GM12873 (cell line): ENCODE data around the gene CR1.
A peak's percentile ranks its signal among the peaks of the same experiment; 100 is the strongest.

ENCODE experiments used
- TF ChIP-seq, protein P1 (sequence below): IDR thresholded peaks from 2 replicates; pipeline ENCODE4 v1.5.1; 2012; ENCODE audit warnings: low read depth, mild to moderate bottlenecking, moderate library complexity, low read length, control low read depth; ENCODE audit not compliant: insufficient read depth; ENCODE audit errors: missing control alignments

Gene CR1

DNA sequence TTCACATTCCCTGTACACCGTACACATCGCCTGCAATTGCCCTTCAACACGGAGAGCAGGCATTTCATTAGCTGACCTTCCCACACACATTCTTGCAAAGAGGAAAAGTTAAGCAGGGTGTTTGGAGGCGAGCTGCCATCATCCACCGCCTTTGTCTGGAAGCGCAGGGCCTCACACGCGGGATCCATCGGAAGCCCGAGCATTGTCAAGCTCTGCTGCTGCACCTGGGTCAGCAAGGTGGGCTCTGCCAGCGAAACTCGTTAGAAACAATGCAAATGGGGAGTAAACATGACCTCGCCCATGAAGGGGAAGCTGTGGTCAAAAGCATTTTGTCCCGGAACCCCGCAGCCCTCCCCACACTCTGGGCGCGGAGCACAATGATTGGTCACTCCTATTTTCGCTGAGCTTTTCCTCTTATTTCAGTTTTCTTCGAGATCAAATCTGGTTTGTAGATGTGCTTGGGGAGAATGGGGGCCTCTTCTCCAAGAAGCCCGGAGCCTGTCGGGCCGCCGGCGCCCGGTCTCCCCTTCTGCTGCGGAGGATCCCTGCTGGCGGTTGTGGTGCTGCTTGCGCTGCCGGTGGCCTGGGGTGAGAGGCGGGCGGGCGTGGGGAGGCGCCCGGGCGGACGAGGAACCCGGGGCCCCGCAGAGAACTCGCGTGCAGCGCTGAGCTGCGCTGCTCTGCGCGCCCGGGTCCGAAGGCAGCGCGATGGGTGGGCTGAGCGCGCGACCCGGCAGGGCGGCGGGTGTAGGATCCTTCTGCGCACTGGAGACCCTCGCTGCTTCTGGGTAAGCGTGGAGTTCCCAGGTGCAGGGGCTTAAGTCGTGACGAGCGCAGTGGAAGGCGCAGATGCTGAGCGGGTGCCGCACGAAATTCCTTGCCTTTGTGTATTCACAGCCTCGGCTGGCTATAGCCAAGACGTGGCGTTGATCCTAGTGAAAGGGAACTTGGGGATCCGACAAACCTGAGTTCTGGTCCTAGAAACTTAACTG is at the start of gene CR1:
TSS of gene CR1 (plus strand) at position 357 of the 992 bp plus-strand sequence. CDS start at position 468, 111 bp downstream.
- TF ChIP-seq, protein P1, sequence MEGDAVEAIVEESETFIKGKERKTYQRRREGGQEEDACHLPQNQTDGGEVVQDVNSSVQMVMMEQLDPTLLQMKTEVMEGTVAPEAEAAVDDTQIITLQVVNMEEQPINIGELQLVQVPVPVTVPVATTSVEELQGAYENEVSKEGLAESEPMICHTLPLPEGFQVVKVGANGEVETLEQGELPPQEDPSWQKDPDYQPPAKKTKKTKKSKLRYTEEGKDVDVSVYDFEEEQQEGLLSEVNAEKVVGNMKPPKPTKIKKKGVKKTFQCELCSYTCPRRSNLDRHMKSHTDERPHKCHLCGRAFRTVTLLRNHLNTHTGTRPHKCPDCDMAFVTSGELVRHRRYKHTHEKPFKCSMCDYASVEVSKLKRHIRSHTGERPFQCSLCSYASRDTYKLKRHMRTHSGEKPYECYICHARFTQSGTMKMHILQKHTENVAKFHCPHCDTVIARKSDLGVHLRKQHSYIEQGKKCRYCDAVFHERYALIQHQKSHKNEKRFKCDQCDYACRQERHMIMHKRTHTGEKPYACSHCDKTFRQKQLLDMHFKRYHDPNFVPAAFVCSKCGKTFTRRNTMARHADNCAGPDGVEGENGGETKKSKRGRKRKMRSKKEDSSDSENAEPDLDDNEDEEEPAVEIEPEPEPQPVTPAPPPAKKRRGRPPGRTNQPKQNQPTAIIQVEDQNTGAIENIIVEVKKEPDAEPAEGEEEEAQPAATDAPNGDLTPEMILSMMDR = no peak

DNA sequence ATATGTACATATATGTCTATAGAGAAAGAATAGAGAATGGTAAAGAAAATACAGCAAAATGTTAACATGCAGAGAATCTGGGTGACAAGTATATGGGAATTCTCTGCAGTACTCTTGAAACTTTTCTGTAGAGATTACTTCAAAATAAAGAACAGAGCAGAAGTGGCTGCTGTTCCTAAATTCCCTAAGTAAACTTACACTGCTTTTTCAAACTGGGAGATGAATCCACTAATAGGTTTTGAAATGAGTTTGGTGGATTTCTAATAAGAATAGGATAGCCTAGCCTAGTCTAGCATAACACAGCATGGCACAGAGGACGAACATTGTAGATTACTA is 42.3 kb upstream of the CR1 start:
- TF ChIP-seq, protein P1 = no peak

DNA sequence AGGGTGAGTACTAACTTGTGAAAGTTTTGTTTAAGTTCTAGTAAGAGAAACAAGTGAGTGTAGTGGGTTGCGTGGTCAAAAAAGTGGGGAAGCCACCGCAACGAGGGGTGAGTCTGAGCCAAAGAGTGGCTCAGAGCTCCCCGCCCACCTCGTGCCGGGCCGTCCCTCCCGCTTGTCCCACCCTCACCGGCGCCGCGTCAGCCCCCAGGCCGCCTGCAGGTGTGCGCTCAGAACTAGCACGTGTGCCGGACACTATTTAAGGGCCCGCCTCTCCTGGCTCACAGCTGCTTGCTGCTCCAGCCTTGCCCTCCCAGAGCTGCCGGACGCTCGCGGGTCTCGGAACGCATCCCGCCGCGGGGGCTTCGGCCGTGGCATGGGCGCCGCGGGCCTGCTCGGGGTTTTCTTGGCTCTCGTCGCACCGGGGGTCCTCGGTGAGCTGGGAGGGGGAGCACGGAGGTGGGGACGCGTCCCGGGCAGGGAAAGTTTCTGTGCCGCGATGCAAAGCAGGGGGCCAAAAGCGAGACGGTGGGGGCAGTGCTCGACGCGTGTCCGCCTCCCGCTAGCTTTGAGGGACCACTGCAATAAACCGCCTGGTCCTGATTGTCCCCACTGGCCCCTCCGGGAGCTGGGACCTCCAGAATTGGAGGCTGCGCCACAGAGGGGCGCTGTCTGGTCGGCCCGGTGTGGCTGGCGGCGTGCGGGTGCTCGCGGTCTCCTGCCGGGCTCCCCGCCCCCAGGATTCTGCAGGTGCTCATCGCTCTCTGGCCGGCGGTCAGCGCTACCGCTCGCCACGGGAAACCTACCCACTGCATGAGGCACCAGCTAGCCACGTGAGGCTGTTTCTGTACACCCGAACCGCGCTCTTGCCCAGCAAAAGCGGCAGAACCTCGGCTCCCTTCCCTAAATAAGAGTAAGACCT is 41.7 kb upstream of the CR1 start, which contains the start of gene CR2:
TSS of gene CR2 (plus strand) at position 283 of the 919 bp plus-strand sequence. CDS start at position 374, 91 bp downstream.
- TF ChIP-seq, protein P1 = peak; percentile 67

DNA sequence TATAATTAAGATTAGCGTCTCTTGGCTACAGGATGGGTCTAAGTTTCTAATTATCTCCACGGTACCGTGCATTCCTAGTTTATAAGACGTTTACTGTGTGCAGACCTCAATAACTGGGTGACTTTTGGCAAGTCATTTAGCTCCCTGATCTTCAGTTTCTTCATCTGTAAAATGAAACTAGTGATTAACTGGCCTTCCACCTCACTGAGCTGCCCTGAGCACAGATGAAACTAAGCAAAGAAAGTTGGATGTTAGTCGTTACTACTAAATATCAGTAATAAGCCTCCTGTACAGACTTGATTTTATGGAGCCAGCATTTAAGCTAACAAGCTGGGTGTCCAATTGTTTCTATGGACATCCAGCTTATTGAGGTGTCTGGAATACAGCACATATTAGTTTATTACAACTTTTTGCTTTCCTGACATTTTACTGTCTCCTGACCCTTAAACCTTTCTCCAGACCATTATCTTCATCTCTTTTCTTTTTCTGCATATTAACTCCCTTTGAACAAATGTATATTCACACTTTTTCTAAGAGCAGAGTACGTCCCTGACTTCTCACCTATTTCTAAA is 40.7 kb upstream of the CR1 start:
- TF ChIP-seq, protein P1 = no peak

DNA sequence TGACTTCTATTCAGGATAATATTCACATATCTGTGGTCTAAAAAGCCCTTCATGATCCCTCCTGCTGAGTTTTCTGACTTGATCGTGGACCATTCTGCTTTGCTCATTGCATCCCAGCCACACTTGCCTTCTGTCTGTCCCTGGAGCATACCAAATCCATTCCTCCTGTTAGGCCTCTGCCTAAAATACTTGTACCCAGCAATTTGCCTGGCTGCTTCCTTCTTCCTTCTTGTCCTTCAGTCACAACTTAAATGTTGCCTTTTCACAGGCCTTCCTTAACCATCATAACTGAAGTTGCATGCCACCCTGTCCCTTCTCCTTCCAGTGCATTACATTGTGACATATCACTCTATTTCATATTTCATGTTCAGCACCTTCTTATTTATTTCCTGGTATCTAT is 37.5 kb upstream of the CR1 start:
- TF ChIP-seq, protein P1 = no peak

- TF ChIP-seq, protein P1 = no peak
These were observed 36.9 kb upstream of the CR1 start for GRCh38 chr1:207459008-207459407.
